Thyroid gland (tissue), 4 donors: ENCODE results near the gene UFSP2. TPM values are rescaled to one million over a fixed set of nuclear protein-coding genes. Genes with fewer than 3 reads are reported as not detected.
"Not testable (repeated sequence)": the region's sequence is repeated elsewhere in the genome, so short reads cannot be mapped to it uniquely, and the experiment has no call there.

Experiments used
- DNase-seq, 2 donors: peaks; one replicate each; pipeline ENCODE4 v3.0.0-alpha.2; 2019
- H3K27ac ChIP-seq, 3 donors: fragments of 200-600 bp; sonication (generic); 1 replicate in 2 of 3; 2 replicates in 1 of 3; pipeline ENCODE4 v1.5.1; 2016 to 2019; ENCODE audit warnings: mild to moderate bottlenecking in 1 of 3, moderate library complexity in 1 of 3
- H3K27me3 ChIP-seq: fragments of 200-600 bp; sonication (generic); one replicate; pipeline ENCODE4 v1.5.1; 2019
- H3K36me3 ChIP-seq, 2 donors: fragments of 200-600 bp; sonication (generic); one replicate each; pipeline ENCODE4 v1.5.1; 2016 to 2019
- H3K4me1 ChIP-seq, 2 donors: fragments of 200-600 bp; sonication (generic); one replicate each; pipeline ENCODE4 v1.5.1; 2017 to 2019
- H3K4me3 ChIP-seq, 3 donors: fragments of 200-600 bp; sonication (generic); replicated peaks in 1 of 3; 1 replicate in 2 of 3; 2 replicates in 1 of 3; pipeline ENCODE4 v1.5.1; 2016; ENCODE audit warnings: mild to moderate bottlenecking in 1 of 3
- H3K9me3 ChIP-seq: fragments of 200-600 bp; sonication (generic); one replicate; pipeline ENCODE4 v1.5.1; 2017
- POLR2A ChIP-seq, 2 donors: fragments of 450-650 bp; IDR thresholded peaks; one replicate each; pipeline ENCODE4 v1.6.1; 2017; ENCODE audit warnings: antibody characterized with exemption in 2 of 2, mild to moderate bottlenecking in 2 of 2, moderate library complexity in 1 of 2
- WGBS, 2 donors: methylation state at CpG; one replicate each; pipeline ENCODE4 v1.1.5; 2017; 5-methylcytosine and 5-hydroxymethylcytosine counted together
- intact Hi-C: fragments of 100-400 bp; cut with DNase I; formaldehyde crosslinking; loops from one replicate; pipeline ENCODE4 v1.15.1; 2023
- total RNA-seq, 4 donors: library from RNA; depleted of rRNA; stranded (reverse); fragments of >200 nt; gene quantifications; one replicate each; pipeline ENCODE4 v1.2.3, GENCODE V29; 2016
- TF ChIP-seq, protein P1 (sequence below), 6 experiments: fragments of 200-600 bp in 3 of 6; fragments of 450-650 bp in 3 of 6; sonication (generic) in 3 of 6; IDR thresholded peaks; one replicate each; pipeline ENCODE4 v1.5.1; 2016 to 2019; ENCODE audit warnings: antibody characterized with exemption in 6 of 6, mild to moderate bottlenecking in 2 of 6, inconsistent platforms in 1 of 6, moderate library complexity in 1 of 6

The UFSP2 gene
- total RNA-seq, 4 donors from 2014 or later = 44.1 to 59.5 (median 53.4) TPM

DNA sequence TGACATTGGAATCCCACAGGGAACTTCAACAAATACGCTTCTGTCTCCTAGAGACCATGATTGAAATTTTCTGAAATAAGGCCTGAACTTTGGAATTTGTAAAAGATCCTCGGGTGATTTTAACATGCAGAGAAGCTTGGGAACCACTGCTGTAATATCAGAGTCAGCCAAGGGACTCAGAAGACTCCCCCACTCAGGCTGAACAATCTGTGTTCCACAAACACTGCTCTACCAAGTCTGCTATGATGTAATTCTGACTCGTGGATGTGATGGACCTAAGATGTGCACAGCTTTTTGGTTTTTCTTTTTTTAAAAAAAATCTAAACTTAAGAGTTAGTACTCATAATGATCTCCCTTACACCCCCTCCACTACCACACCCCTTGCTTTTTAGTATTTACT lies 56.0 kb downstream of the UFSP2 start:
- Histone ChIP-seq H3K9me3 (no peaks in the 10 kb centered on the region), H3K4me1 (peaks cover 0 to 5% of the 10 kb centered on the region in 2 donors), H3K4me3 (no peak overlapping the region), H3K27ac (no peak overlapping the region), H3K27me3 (no peaks in the 10 kb centered on the region), H3K36me3 (peaks cover 0 to 4% of the 10 kb centered on the region in 2 donors)
- intact Hi-C loops = no loop called here
- no peak for TF ChIP-seq POLR2A (IDR thresholded peaks at IDR 0.05)
- TF ChIP-seq, protein P1, sequence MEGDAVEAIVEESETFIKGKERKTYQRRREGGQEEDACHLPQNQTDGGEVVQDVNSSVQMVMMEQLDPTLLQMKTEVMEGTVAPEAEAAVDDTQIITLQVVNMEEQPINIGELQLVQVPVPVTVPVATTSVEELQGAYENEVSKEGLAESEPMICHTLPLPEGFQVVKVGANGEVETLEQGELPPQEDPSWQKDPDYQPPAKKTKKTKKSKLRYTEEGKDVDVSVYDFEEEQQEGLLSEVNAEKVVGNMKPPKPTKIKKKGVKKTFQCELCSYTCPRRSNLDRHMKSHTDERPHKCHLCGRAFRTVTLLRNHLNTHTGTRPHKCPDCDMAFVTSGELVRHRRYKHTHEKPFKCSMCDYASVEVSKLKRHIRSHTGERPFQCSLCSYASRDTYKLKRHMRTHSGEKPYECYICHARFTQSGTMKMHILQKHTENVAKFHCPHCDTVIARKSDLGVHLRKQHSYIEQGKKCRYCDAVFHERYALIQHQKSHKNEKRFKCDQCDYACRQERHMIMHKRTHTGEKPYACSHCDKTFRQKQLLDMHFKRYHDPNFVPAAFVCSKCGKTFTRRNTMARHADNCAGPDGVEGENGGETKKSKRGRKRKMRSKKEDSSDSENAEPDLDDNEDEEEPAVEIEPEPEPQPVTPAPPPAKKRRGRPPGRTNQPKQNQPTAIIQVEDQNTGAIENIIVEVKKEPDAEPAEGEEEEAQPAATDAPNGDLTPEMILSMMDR (IDR thresholded peaks at IDR 0.05) = no peak
- 72 to 80% methylated on average over 3 of the region's 3 CpGs for WGBS, 2 donors
- DNase-seq = no peak

DNA sequence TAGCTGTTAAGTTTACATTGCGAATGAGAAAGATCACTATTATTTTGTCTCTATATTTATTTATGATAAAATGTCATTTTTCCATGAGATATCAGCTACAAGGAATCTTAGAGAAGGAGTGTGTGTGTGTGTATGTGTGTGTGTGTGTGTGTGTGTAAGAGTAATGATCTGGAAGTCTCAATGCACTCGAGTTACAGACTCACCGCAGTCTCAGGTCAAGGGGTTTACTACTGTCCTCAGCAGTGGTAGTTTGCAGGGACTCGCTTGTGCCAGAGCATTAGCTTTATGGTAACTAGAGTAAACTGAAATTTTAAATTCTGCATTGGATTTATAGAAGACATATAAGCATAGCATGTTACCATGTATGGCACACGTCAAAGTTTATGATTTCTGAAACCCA lies 60.9 kb downstream of the UFSP2 start:
- Histone ChIP-seq H3K36me3 (no peaks in the 10 kb centered on the region), H3K27ac (no peak overlapping the region), H3K4me3 (no peak overlapping the region), H3K4me1 (peaks cover 22 to 31% of the 10 kb centered on the region in 2 donors), H3K9me3 (no peaks in the 10 kb centered on the region), H3K27me3 (no peaks in the 10 kb centered on the region)
- no peak for TF ChIP-seq POLR2A (IDR thresholded peaks at IDR 0.05)
- TF ChIP-seq, protein P1 (IDR thresholded peaks at IDR 0.05) = no peak
- 94 to 96% methylated on average over 5 of the region's 5 CpGs for WGBS, 2 donors
- intact Hi-C loops = no loop called here
- no peak for DNase-seq

DNA sequence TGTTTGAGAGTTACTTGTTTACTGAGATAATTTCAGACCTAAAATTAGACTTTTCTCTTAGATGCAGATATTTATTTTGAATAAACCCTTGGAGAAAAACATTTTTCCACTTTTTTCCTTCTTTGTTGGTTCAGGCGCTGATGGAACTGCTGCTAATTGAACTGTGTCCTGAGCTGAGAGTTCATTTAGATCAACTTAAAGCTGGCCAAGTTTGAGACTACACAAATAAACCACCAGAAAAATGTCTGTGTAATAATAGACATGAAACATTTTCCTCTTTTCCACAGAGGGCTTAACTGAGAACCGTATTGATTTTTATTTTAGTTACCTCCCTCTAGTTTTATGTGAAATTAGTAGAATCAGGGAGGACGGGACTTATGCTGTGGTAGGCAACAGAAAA lies 62.5 kb downstream of the UFSP2 start:
- Histone ChIP-seq H3K27me3 (no peaks in the 10 kb centered on the region), H3K4me1 (peaks cover 22 to 31% of the 10 kb centered on the region in 2 donors), H3K36me3 (no peaks in the 10 kb centered on the region), H3K9me3 (no peaks in the 10 kb centered on the region), H3K27ac (peak overlapping the region; percentile 53 to 83 (median 62)), H3K4me3 (no peak overlapping the region)
- 38 to 40% methylated on average over 3 of the region's 3 CpGs for WGBS, 2 donors
- no peak for TF ChIP-seq POLR2A (IDR thresholded peaks at IDR 0.05)
- TF ChIP-seq, protein P1 (IDR thresholded peaks at IDR 0.05) = no peak
- intact Hi-C loops = no loop called here
- DNase-seq = no peak

DNA sequence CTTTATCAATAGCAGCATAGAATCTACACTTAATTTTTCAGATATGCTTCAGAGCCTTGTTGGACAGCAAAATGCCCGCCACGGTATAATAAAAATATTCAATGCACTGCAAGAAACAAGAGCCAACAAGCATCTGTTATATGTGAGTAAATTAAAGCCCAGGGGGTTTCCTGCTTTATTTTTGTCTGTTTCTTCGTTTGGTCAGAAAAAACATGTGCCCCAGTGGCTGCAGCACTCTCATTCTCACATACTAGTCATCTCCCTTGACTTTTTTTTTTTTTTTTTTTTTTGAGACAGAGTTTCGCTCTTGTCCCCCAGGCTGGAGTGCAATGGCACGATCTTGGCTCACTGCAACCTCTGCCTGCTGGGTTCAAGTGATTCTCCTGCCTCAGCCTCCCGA lies 63.2 kb downstream of the UFSP2 start:
- DNase-seq, H3K4me3 ChIP-seq, H3K27me3 ChIP-seq, H3K9me3 ChIP-seq, H3K36me3 ChIP-seq, intact Hi-C loops: not testable (repeated sequence)
- Histone ChIP-seq H3K27ac (peak overlapping the region; percentile 53 to 83 (median 62)), H3K4me1 (peaks cover 22 to 31% of the 10 kb centered on the region in 2 donors)
- 75 to 76% methylated on average over 6 of the region's 6 CpGs for WGBS, 2 donors

DNA sequence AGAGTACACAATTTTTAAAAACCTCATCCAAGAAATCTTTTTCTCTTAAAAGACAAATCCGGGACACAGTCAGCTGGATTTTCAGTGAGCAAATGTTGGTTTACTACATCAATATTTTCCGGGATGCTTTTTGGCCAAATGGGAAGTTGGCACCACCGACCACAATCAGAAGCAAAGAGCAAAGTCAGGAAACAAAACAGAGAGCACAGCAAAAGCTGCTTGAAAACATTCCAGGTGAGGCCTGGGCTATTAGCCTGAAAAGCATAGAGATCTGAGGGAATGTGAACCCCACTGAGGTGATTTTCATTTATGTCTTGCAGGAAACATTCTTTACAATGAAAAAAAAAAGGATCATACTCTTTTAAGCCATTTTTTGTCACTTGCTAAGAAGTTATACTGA lies 63.9 kb downstream of the UFSP2 start:
- 69 to 78% methylated on average over 3 of the region's 3 CpGs for WGBS, 2 donors
- TF ChIP-seq POLR2A (IDR thresholded peaks at IDR 0.05) = no peak
- Histone ChIP-seq H3K27ac (peak overlapping the region in 1 of 3 donors; percentile 83), H3K9me3 (no peaks in the 10 kb centered on the region), H3K4me3 (no peak overlapping the region), H3K4me1 (peaks cover 22 to 31% of the 10 kb centered on the region in 2 donors), H3K36me3 (no peaks in the 10 kb centered on the region), H3K27me3 (no peaks in the 10 kb centered on the region)
- intact Hi-C loops = no loop called here
- no peak for DNase-seq

DNA sequence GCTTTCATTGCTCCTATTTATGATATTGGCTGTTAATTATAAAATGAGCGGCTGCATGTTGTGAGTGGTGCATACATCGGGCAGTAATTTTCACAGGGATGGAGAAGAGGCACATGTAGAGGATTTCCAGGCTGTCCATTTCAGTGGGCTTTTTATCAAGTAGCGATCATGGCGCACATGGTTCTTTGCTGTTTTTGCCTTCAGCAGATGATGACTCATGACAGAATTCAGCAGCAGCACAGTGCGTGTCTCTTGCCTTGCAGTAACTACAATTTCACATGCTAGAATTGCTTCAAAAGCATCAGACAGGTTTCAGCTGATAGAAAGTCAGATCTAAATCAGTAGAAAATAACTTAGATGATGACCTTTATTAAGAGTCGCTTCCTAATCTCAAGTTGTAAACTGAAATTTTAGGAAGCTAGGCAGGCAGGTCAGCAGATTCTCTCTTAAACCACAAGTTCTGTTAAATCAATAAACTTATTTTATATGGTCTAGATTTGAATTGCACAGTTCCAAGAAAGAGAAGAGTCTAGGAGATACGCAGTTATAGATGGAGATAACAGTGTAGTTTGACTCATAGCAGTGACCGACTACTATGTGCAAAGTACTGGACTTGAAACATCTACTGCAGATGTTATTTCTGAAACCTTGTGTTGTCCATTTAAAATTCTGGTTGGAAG lies 65.9 kb downstream of the UFSP2 start:
- Histone ChIP-seq H3K9me3 (no peaks in the 10 kb centered on the region), H3K27ac (no peak overlapping the region), H3K27me3 (no peaks in the 10 kb centered on the region), H3K36me3 (no peaks in the 10 kb centered on the region), H3K4me3 (no peak overlapping the region), H3K4me1 (peaks cover 24 to 31% of the 10 kb centered on the region in 2 donors)
- WGBS, 2 donors = 97 to 99% methylated on average over 8 of the region's 8 CpGs
- TF ChIP-seq POLR2A (IDR thresholded peaks at IDR 0.05) = no peak
- TF ChIP-seq, protein P1 (IDR thresholded peaks at IDR 0.05) = no peak
- intact Hi-C loops = no loop called here
- DNase-seq = no peak
